ENCODE results near the gene AP2A1.
"Not testable (repeated sequence)": the region's sequence is repeated elsewhere in the genome, so short reads cannot be mapped to it uniquely, and the experiment has no call there.

Gene AP2A1

GRCh38 chr19:49812997-49813861 lies 46.4 kb downstream of the AP2A1 start, which contains the start of gene FUZ:
TSS of gene FUZ (minus strand) at chr19:49813292. CDS start at chr19:49813106, 186 bp downstream.
- DNase-seq (ENCODE audit: low spot score): no peak

DNA sequence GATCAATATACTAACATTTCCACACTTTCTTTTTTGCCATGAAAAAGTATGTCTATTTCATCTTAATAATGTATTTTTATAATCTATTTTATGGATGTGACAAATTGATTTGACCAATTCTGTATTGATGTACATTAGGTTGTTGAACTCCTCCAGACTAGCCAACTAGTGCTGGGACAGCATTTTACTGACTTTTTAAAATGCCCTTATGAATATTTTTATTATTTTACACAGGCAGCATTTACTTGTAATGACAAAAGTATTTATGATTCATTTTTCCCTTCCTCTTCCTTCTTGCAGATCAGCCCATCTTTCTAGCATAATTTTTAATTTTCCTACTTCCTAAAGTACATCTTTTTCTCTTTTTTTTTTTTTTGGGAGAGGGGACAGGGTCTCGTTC lies 47.2 kb downstream of the AP2A1 start:
- DNase-seq (ENCODE audit: low spot score): no peak

- DNase-seq (ENCODE audit: low spot score): no peak
These were observed 49.8 kb downstream of the AP2A1 start for GRCh38 chr19:49816590-49816989.

- DNase-seq (ENCODE audit: low spot score): peak; percentile 96
These were observed 51.3 kb downstream of the AP2A1 start, which contains the start of gene MED25 for GRCh38 chr19:49817964-49818648. TSS of gene MED25 (plus strand) at chr19:49818289. CDS start at chr19:49818342, 53 bp downstream.

GRCh38 chr19:49818649-49819370 lies 52.0 kb downstream of the AP2A1 start:
- DNase-seq (ENCODE audit: low spot score): no peak

DNA sequence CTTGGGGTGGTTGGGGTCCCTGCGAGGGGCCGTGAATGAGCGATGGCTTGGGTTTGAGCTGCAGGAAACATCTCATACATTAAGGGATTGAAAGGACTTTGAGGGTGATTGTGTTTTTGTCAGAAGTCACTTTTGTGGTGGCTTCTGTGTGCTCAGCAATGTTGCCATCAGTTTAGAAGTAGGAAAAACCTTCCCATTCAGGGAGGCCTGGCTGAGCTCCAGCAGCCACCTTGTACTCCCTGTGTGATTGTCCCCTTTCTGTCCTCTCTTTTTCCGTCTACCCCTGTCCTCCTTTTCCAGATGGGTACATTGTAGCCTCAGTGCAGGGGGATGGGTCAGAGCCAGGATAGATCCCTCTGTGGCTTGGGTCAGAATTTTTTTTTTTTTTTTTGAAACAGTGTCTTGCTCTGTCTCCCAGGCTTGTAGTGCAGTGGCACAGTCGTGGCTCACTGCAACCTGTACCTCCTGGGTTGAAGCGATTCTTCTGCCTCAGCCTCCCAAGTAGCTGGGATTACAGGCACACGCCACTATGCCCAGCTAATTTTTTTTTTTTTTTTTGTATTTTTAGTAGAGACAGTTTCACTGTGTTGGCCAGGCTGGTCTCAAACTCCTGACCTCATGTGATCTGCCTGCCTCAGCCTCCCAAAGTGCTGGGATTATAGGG lies 52.8 kb downstream of the AP2A1 start:
- not testable (repeated sequence) for DNase-seq (ENCODE audit: low spot score)

DNA sequence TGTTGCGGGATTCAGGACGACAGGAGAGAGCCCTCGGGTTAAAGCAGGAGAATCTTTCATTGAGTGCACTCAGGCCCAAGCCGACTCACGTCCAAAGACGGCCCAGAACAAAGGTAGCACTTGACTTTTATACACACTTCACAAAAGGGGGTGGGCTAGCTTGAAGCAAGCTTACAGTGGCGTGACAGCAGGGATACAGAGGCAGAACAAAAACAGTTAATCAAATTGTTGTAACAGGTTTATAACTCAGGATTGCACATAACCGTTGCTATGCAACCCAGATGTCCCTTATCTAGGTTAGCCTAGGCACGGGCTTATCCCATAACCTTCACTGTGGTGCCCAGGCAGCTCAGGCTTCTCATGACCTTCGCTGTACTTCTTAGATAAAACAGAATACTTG lies 53.3 kb downstream of the AP2A1 start:
- no peak for DNase-seq (ENCODE audit: low spot score)

GRCh38 chr19:49823472-49823871 lies 56.7 kb downstream of the AP2A1 start:
- DNase-seq (ENCODE audit: low spot score): no peak

GRCh38 chr19:49824662-49825061 lies 57.9 kb downstream of the AP2A1 start:
- no peak for DNase-seq (ENCODE audit: low spot score)

GRCh38 chr19:49827034-49827433 lies 60.2 kb downstream of the AP2A1 start:
- DNase-seq (ENCODE audit: low spot score): no peak

GRCh38 chr19:49829200-49829599 lies 62.4 kb downstream of the AP2A1 start:
- DNase-seq (ENCODE audit: low spot score): no peak

GRCh38 chr19:49829721-49830120 lies 62.9 kb downstream of the AP2A1 start:
- DNase-seq (ENCODE audit: low spot score): no peak

GRCh38 chr19:49830766-49831165 lies 64.0 kb downstream of the AP2A1 start:
- DNase-seq (ENCODE audit: low spot score): no peak

- no peak for DNase-seq (ENCODE audit: low spot score)
These were observed 64.8 kb downstream of the AP2A1 start for GRCh38 chr19:49831592-49831991.

GRCh38 chr19:49832556-49832955 lies 65.8 kb downstream of the AP2A1 start:
- no peak for DNase-seq (ENCODE audit: low spot score)

GRCh38 chr19:49833599-49833998 lies 66.8 kb downstream of the AP2A1 start:
- no peak for DNase-seq (ENCODE audit: low spot score)

DNA sequence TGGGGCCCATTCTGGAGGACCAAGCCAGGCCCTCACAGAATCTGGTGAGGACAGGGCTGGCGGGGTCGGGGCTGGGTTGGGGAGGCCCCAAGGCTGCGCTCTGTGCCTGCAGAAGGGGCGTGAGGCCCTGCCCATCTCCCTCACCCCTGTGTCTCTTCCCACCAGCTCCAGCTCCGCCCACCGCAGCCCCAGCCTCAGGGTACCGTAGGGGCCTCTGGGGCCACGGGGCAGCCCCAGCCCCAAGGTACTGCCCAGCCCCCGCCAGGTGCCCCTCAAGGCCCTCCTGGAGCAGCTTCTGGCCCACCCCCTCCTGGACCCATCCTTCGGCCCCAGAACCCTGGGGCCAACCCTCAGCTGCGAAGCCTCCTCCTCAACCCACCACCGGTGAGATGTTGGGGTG lies 68.8 kb downstream of the AP2A1 start:
- DNase-seq (ENCODE audit: low spot score): no peak

DNA sequence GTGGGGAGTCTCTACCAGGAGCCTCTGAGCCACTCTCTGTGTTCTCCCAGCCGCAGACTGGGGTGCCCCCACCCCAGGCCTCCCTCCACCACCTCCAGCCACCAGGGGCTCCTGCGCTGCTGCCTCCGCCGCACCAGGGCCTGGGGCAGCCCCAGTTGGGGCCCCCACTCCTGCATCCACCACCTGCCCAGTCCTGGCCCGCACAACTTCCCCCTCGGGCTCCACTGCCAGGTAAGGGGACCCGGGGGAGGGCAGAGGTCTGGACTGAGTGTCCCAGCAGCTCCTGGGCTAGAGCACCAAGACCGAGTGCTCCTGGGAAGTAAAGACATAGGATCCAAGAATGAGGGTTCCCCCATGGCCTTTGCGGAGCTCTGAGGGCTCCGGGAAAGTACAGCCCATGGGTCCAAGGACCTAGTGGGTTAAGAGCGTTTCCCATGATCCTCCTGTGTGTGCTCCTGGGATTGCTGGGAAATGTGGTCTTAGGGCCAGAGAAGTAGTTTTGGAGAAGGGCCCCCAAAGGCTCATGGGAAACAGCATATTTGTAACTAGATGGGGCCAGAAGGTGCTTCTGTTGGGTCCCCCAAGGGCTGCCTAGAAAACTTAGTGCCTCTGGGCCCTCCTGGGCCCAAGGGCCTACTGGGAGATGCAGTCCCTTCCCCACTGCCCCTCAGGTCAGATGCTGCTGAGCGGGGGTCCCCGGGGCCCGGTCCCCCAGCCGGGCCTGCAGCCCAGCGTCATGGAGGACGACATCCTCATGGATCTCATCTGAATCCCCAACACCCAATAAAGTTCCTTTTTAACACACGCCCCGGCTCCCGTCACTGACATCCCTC lies 69.6 kb downstream of the AP2A1 start:
- no peak for DNase-seq (ENCODE audit: low spot score)

- DNase-seq (ENCODE audit: low spot score): no peak
These were observed 70.2 kb downstream of the AP2A1 start for GRCh38 chr19:49837009-49837310.

GRCh38 chr19:49837425-49837824 lies 70.6 kb downstream of the AP2A1 start:
- DNase-seq (ENCODE audit: low spot score): no peak

DNA sequence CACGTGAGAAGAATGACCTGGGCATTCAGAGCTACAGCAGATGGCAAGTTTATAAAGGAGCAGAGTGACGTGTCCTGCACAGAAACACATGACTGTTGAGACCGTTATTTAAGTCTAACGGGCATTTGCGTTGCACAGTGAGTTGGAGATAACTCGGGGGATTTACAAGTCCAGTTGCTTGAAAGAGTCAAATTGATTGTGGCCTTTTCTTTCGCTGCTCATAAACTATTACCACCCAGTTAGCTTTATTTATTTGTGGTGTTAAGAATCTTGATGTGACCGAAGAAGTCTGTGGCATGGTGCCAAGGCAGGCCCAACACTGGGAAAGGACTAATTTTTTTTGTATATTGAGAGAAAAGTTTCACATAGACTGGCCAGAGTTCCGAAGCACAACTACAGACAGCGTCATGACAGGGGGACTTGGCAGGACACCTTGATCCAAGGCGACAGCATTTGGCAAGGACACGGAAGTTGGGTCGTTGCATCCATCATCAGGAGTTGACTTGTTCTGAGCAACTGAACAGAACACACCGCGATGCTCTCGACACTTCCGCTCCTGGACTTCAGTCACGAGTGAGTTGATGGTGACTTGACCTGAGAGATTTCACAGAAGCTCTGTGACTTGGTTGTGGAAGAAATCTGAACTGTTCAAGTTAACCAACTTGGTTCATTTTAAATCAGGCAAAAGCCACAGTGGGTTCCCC lies 72.2 kb downstream of the AP2A1 start:
- no peak for DNase-seq (ENCODE audit: low spot score)
